GM04503 (cell line): ENCODE results near the gene AFAP1L2.

Experiments used
- DNase-seq: peaks from one replicate; pipeline ENCODE4 v3.0.0-alpha.2; 2012; ENCODE audit warnings: low read depth

The AFAP1L2 gene

GRCh38 chr10:114271075-114271778 lies 133.1 kb downstream of the AFAP1L2 start:
- DNase-seq, result no peak

- DNase-seq, result no peak
Measured at GRCh38 chr10:114266521-114266920, 137.8 kb downstream of the AFAP1L2 start.

- DNase-seq, result no peak
Measured at GRCh38 chr10:114265392-114266053, 138.8 kb downstream of the AFAP1L2 start.

- DNase-seq, result no peak
Measured at GRCh38 chr10:114262496-114262895, 141.8 kb downstream of the AFAP1L2 start.

GRCh38 chr10:114261076-114261475 lies 143.2 kb downstream of the AFAP1L2 start:
- DNase-seq, result peak; percentile 49

- no peak for DNase-seq
Measured at GRCh38 chr10:114260366-114260765, 143.9 kb downstream of the AFAP1L2 start.

GRCh38 chr10:114259824-114260223 lies 144.5 kb downstream of the AFAP1L2 start:
- DNase-seq, result peak; percentile 72

GRCh38 chr10:114258274-114258840 lies 145.9 kb downstream of the AFAP1L2 start:
- DNase-seq, result no peak

GRCh38 chr10:114257498-114257897 lies 146.8 kb downstream of the AFAP1L2 start:
- no peak for DNase-seq

GRCh38 chr10:114256822-114257221 lies 147.5 kb downstream of the AFAP1L2 start:
- no peak for DNase-seq

GRCh38 chr10:114256008-114256765 lies 148.1 kb downstream of the AFAP1L2 start:
- no peak for DNase-seq

GRCh38 chr10:114255227-114255626 lies 149.1 kb downstream of the AFAP1L2 start:
- DNase-seq, result no peak

GRCh38 chr10:114252883-114253282 lies 151.4 kb downstream of the AFAP1L2 start:
- no peak for DNase-seq

GRCh38 chr10:114252092-114252491 lies 152.2 kb downstream of the AFAP1L2 start:
- DNase-seq, result no peak

- DNase-seq, result no peak
Measured at GRCh38 chr10:114250716-114251115, 153.6 kb downstream of the AFAP1L2 start.

GRCh38 chr10:114250236-114250635 lies 154.1 kb downstream of the AFAP1L2 start:
- no peak for DNase-seq

- DNase-seq, result no peak
Measured at GRCh38 chr10:114246679-114247305, 157.5 kb downstream of the AFAP1L2 start.

GRCh38 chr10:114245121-114245791 lies 159.0 kb downstream of the AFAP1L2 start:
- DNase-seq, result no peak
